ENCODE data around the gene CREBBP. TPM values are rescaled to one million over a fixed set of nuclear protein-coding genes. Genes with fewer than 3 reads are reported as not detected.

Gene CREBBP
- total and polyA plus RNA-seq, 2 experiments from 2014 or later: 36.9 to 54.8 TPM

GRCh38 chr16:3841729-3842508 is 38.6 kb downstream of the CREBBP start (continued):
- TF ChIP-seq REST (IDR thresholded peaks at IDR 0.05; ENCODE audit: unreplicated experiment) (no peak), CTCF (conservative IDR thresholded peaks at IDR 0.05; ENCODE audit: low read depth in 2 of 2) (no peak)

GRCh38 chr16:3839402-3840184 is 40.9 kb downstream of the CREBBP start:
- Histone ChIP-seq H3K4me3 (no peak overlapping the region), H3F3A (replicated peaks; ENCODE audit: low read depth) (no peaks in the 10 kb centered on the region), H4K20me1 (replicated peaks; ENCODE audit: insufficient read depth) (peaks cover 53% of the 10 kb centered on the region), H3K27me3 (ENCODE audit: insufficient read depth) (no peaks in the 10 kb centered on the region), H3K4me2 (0 out of 2 replicates have a peak overlapping the region, but pooled peaks have one; percentile 48), H3K4me1 (ENCODE audit: insufficient read depth) (peaks cover 40% of the 10 kb centered on the region), H2AFZ (no peak overlapping the region), H3K9me2 (ENCODE audit: insufficient read depth) (no peaks in the 10 kb centered on the region), H3K36me3 (ENCODE audit: insufficient read depth) (no peaks in the 10 kb centered on the region), H3K79me2 (replicated peaks; ENCODE audit: insufficient read depth) (peaks cover 99% of the 10 kb centered on the region), H3K27ac (ENCODE audit: low read depth) (0 out of 2 replicates have a peak overlapping the region, but pooled peaks have one; percentile 20)
- ATAC-seq (no peak), DNase-seq (ENCODE audit: low spot score) (no peak)
- no peaks in the 10 kb centered on the region for H3K9me3 Mint-ChIP-seq
- H3K4me3 Mint-ChIP-seq: no peak overlapping the region
- peaks cover 7% of the 10 kb centered on the region; the same call in 1 of the 3 replicates for H3K36me3 Mint-ChIP-seq (ENCODE audit: low read depth)
- H3K27ac Mint-ChIP-seq: 0 out of 2 replicates have a peak overlapping the region, but pooled peaks have one; percentile 62
- H3K27me3 Mint-ChIP-seq (ENCODE audit: insufficient read depth, low read depth, poor library complexity): peaks cover 9% of the 10 kb centered on the region
- H3K4me1 Mint-ChIP-seq: peaks cover 41% of the 10 kb centered on the region
- TF ChIP-seq ZNF462 (CRISPR knock-in tag; IDR thresholded peaks at IDR 0.05) (no peak), ETS1 (IDR thresholded peaks at IDR 0.05) (no peak), EZH2phosphoT487 (IDR thresholded peaks at IDR 0.05; ENCODE audit: unreplicated experiment) (no peak), ZNF114 (CRISPR knock-in tag; IDR thresholded peaks at IDR 0.05) (no peak), ZNF331 (CRISPR knock-in tag; IDR thresholded peaks at IDR 0.05; ENCODE audit: low read depth) (no peak), CREB1 (CRISPR knock-in tag; IDR thresholded peaks at IDR 0.05; ENCODE audit: low read depth) (no peak)
